PFSK-1 (cell line): Measurements from ENCODE around the gene HDGFL3.

Source experiments
- POLR2AphosphoS5 ChIP-seq: IDR thresholded peaks from 2 replicates; pipeline ENCODE4 v1.6.1; 2012; ENCODE audit warnings: low read depth, mild to moderate bottlenecking, control low read depth, low read length, moderate library complexity
- SIN3A ChIP-seq: IDR thresholded peaks from 2 replicates; pipeline ENCODE4 v1.6.1; 2012; ENCODE audit warnings: mild to moderate bottlenecking, low read length, moderate library complexity, borderline replicate concordance; ENCODE audit not compliant: insufficient read depth
- TAF1 ChIP-seq: IDR thresholded peaks from 2 replicates; pipeline ENCODE4 v1.6.1; 2012; ENCODE audit warnings: low read length, control low read depth, borderline replicate concordance; ENCODE audit not compliant: insufficient read depth
- TF ChIP-seq, protein P1 (sequence below), 2 experiments: IDR thresholded peaks; 2 replicates each; pipeline versions ENCODE4 v1.6.1 to v1.8.0; 2011 to 2012; ENCODE audit warnings: low read depth in 2 of 2, low read length in 2 of 2, control low read depth in 1 of 2, inconsistent platforms in 1 of 2, mild to moderate bottlenecking in 1 of 2, moderate library complexity in 1 of 2; ENCODE audit not compliant: insufficient read depth in 1 of 2

DNA sequence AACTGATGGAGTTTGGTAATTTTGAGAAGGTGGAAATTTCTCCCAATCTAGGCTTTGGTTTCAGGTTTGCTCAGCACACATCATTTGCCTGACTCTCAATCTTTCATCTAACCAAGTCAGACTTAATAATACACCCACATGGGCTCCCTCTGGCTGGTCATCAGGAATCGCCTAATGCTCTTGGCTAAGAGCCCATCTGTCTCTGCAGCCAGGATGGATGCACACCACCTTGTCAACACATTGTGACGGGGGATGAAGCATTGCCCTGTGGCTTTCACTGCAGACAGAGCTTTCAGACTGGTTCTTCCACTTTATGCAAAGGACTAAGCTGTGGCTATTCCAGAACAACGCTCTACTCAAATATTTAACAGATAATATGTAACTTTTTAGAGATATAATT, 3.0 kb upstream of the HDGFL3 start:
- TF ChIP-seq SIN3A, result no peak
- TF ChIP-seq, protein P1, sequence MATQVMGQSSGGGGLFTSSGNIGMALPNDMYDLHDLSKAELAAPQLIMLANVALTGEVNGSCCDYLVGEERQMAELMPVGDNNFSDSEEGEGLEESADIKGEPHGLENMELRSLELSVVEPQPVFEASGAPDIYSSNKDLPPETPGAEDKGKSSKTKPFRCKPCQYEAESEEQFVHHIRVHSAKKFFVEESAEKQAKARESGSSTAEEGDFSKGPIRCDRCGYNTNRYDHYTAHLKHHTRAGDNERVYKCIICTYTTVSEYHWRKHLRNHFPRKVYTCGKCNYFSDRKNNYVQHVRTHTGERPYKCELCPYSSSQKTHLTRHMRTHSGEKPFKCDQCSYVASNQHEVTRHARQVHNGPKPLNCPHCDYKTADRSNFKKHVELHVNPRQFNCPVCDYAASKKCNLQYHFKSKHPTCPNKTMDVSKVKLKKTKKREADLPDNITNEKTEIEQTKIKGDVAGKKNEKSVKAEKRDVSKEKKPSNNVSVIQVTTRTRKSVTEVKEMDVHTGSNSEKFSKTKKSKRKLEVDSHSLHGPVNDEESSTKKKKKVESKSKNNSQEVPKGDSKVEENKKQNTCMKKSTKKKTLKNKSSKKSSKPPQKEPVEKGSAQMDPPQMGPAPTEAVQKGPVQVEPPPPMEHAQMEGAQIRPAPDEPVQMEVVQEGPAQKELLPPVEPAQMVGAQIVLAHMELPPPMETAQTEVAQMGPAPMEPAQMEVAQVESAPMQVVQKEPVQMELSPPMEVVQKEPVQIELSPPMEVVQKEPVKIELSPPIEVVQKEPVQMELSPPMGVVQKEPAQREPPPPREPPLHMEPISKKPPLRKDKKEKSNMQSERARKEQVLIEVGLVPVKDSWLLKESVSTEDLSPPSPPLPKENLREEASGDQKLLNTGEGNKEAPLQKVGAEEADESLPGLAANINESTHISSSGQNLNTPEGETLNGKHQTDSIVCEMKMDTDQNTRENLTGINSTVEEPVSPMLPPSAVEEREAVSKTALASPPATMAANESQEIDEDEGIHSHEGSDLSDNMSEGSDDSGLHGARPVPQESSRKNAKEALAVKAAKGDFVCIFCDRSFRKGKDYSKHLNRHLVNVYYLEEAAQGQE (IDR thresholded peaks at IDR 0.05; ENCODE audit: insufficient read depth in 1 of 2, low read depth in 2 of 2, low read length in 2 of 2), result no peak
- no peak for TF ChIP-seq TAF1
- TF ChIP-seq POLR2AphosphoS5, result no peak
